Femur (tissue), 1 donor: ENCODE measurements around the gene MRPS12.
"Not testable (repeated sequence)": the region's sequence is repeated elsewhere in the genome, so short reads cannot be mapped to it uniquely, and the experiment has no call there.

ENCODE experiments used
- DNase-seq: peaks from one replicate; pipeline ENCODE4 v3.0.0-alpha.2; 2017

MRPS12 gene

DNA sequence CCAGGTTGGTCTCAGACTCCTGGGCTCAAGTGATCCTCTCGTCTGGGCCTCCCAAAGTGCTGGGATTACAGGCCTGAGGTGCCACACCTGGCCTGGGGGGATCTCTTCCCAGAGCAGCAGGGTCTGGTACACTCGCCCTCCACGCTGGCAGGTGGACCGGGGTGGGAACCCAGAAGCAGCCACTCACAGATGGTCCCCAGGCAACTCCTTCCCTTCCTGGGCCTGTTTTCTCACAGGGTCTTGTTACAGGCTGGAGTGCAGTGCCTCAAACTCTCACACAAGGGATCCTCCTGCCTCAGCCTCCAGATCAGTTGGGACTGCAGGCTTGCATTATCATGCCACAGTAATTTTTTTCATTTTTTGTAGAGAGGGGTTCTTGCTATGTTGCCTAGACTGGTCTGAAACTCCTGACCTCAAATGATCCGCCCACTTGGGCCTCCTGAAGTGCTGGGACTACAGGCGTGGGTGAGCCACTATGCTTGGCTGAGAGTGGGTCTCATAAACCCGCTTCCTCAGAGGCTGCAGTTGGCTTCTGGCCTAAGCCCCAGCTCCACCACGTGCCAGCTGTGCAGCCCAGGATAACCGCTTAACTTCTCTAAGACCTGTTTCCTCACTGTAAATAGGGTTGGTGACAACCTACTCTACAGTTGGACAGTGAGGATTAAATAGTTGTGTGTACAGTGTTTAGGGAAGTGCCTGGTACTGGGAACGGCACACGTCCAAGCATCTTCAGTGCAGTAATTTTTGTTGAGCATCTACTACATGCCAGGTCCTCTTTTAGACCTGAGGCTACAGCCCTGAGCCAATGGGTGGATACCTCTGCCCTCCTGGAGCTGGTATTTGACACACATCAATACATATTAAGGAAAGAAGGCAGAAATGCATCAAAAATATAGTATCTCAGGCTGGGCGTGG is 17.9 kb upstream of the MRPS12 start:
- DNase-seq, result no peak

DNA sequence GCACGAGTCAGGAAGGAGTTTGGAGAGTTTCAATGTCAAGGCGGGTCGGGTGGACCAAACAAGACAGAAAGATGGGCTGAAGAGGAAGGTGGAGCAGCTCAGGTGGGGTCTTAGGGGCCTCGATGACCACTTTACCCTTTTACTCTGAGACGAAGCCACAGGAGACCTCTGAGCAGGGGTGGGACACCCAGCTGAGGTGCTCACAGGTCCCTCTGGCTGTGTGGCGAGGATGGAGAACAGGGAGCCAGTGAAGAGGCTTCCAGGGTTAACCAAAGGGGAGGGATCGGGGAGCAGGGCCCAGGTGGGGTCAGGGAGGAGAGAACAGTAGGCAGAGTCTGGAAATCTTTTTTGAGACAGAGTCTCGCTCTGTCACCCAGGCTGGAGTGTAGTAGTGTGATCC is 16.8 kb upstream of the MRPS12 start:
- no peak for DNase-seq

- no peak for DNase-seq
These were observed 15.1 kb upstream of the MRPS12 start for GRCh38 chr19:38915329-38916321.

DNA sequence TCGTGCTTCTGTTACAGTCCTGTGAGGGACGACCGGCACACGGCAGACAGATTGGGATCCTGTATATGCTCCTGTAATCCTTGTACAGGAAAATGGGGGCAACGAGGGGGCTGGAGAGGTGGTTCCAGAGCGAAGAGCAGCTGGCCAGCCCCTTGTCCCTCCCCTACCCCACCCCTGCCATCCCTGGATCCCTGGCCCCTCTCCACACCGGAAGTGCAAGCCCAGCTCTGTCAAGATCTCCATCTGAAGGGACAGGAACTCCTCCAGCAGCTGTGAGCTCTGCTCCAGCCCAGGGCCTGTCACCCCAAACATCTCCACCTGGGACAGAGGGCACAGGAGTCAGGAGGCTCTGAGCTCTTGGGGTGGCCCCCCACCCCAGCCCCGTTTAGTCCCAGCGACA is 13.2 kb upstream of the MRPS12 start:
- DNase-seq, result no peak

- DNase-seq, result no peak
These were observed 12.7 kb upstream of the MRPS12 start for GRCh38 chr19:38917921-38918491.

DNA sequence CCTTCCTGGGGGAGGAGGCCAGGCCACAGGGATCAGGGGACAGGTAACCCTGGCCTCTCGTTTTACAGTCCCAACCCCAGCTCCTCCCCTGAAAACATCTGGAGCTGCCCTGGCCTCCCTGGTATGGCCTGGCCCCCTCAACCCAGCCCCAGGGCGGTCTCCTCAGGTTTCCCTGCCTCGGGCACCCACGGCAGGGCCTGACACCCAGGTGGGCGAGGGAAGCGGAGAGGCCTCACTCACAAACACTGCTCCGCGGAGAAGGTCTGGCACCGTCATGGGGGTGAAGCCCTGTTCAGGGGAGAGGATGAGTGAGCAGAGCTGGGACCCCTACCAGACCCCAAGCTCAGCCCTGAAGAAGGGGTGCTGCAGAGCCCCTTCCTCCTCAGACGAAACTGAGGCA is 12.2 kb upstream of the MRPS12 start:
- DNase-seq, result no peak

DNA sequence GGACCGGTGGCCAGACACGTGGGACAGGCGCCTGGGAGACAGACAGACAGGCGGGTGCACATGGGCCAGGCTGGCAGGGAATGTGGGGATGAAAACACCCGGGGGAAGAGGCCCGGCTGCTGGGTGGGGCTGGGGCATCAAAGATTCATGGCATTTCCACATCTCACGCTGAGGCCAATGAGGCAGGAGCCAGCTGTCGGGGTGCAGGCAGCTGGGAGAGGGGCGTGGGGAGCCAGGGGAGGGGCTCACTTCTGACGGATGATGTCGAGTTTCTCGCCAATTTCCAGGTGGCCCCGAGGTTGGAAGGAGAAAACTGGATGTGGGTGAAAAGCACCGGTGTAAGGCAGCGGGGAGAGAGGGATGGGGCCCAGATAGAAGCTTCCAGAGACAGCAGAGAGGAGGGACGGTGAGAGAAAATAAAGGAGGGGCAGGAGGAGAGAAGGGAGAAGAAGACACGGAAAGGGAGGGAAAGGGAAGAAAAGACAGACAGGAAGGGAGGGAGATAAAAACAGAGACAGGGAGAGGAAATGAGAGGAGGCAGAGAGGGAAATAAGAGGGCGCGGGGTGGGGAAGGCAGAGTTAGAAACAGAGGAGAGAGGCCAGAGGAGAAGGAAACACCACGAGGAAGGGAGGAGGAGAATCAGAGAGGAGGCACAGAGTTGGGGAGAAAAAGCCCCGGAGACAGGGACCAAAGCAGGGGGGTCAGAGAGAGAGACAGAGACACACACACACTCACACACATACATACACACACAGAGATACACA is 10.7 kb upstream of the MRPS12 start:
- no peak for DNase-seq

DNA sequence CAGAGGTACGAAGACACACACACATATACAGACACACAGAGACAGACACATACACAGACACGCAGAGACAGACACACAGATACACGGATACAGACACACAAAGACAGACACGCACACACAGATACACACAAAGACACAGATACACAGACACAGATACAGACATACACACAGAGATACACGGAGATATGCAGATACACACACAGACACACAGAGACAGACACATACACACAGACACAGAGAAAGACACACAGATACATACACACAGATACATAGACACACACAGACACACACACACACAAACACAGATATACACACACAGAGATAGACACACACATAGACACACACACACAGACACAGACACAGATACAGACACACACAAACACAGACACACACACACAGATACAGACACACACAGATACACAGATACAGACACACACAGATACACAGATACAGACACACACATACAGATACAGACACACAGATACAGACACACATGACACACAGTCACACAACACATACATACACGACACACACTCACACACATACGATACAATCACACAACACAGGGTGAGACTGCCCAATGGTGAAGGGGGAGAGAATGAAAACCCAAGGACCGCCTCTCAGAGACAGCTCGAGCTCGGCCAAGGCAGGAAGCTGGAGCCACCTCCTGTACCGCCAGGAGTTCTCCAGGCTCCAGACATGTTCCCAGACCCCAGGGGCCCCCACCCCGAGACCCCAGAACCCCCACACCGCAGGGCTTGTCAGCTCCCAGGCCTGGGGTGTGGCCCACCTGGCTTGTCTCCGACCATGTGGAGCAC is 9.9 kb upstream of the MRPS12 start:
- no peak for DNase-seq

GRCh38 chr19:38921420-38922274 is 9.1 kb upstream of the MRPS12 start:
- no peak for DNase-seq

- DNase-seq, result no peak
These were observed 8.3 kb upstream of the MRPS12 start for GRCh38 chr19:38922482-38922881.

DNA sequence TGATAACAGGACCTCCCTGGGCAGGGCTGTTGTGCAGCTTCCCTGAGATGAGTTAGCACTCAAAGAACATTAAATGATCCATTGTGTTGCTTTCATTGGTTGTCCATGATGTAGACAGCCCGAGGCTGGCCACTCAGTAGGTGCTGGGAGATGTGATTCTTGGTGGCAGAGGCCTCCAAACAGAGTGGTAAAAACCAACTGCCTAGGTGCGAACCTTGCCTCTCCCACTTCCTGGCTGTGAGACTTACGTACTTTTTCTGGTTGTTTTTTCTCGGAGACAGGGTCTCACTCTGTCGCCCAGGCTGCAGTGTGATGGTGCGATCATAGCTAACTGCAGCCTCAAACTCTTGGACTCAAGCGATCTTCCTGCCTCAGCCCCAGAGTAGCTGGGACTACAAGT is 6.4 kb upstream of the MRPS12 start:
- no peak for DNase-seq

DNA sequence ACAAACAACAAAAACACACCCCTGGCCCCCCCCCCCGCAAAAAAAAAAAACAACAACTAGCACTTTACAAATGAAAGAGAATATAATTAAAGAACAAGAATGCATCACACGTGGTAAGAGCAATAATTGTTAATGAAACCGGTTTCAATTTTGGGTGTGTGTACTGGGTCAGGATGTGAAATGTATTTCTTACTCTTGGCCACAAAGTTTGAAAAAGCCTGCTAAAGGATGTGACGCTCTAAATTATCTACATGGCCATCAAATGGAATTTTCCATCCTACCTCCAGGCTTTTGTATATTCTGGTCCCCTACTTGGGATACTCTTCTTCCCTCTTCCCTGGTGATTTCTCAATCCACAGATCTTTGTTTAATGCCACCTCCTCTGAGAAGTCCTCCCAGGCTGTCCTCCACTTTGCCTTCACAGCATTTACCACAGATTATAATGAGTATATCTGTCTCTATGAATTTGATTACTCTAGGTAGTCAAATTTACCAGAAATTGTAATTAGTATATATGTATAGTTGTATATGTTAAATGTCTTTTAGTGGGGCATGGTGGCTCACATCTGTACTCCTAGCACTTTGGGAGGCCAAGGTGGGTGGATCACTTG is 2.2 kb upstream of the MRPS12 start:
- no peak for DNase-seq

GRCh38 chr19:38929929-38930775 is 592 bp upstream of the MRPS12 start, which contains the start of gene SARS2:
Gene SARS2, minus strand, starts transcription at chr19:38930763. Its CDS starts 27 bp downstream, at chr19:38930736.
- peak; percentile 97 for DNase-seq

GRCh38 chr19:38931521-38931793 is 713 bp downstream of the MRPS12 start:
- no peak for DNase-seq

GRCh38 chr19:38932425-38933179 is 1.9 kb downstream of the MRPS12 start:
- no peak for DNase-seq

DNA sequence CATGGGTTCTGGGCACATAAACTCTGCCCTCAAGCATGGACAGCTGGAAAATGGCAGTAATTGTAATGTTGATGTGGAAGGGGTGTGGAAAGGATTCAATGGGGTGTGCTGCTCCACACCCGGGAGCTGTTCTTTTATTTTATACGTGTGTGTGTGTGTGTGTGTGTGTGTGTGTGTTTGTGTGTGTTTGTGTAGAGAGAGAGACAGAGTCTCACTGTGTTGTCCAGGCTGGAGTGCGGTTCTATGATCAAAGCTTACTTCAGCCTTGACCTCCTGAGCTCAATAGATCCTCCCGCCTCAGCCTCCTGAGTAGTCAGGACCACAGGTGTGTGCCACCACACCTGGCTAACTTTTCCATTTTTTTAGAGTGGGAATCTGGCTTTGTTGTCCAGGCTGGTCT is 2.8 kb downstream of the MRPS12 start:
- DNase-seq, result no peak

DNA sequence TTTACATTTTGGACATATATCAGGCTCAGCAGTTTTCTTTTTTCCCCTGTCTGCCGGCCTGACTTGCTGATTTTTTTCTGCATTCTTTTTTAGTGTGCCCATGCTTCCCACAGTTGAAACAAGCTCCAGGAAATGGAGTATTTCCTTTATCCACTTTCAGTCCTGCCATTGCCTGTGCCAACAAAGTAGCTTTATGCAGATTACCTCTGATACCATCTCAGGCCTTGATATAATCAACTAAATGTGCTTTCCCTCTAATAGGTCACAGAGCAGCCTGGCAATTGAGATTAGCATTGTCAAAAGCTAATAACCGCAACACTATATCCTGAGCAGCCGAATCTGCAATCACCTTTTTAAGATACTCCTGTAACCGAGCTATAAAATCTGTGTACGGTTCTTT is 9.2 kb downstream of the MRPS12 start:
- DNase-seq, result no peak

DNA sequence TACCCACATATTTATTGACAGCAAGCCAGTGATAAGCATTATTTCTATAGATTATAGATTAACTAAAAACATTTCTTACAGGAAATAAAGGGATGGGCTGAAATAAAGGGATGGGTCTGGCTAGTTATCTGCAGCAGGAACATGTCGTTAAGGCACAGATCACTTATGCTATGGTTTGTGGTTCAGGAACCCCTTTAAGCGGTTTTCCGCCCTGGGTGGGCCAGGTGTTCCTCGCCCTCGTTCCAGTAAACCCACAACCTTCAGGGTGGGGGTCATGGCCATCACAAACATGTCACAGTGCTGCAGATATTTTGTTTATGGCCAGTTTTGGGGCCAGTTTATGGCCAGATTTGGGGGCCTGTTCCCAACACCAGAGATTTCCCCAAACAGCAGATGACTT is 10.7 kb downstream of the MRPS12 start:
- not testable (repeated sequence) for DNase-seq

- no peak for DNase-seq
These were observed 11.2 kb downstream of the MRPS12 start for GRCh38 chr19:38941979-38942378.
